ENCODE results near the gene PCDHGA1.
A peak's percentile ranks its signal among the peaks of the same experiment; 100 is the strongest.

PCDHGA1 gene

GRCh38 chr5:141397756-141398551 lies 67.6 kb downstream of the PCDHGA1 start, which contains the start of gene PCDHGB5:
TSS of gene PCDHGB5 (plus strand) at chr5:141397947. CDS start at chr5:141398128, 181 bp downstream.
- peak; percentile 76 for TF ChIP-seq CTCF (IDR thresholded peaks at IDR 0.05)

GRCh38 chr5:141398608-141399007 lies 68.3 kb downstream of the PCDHGA1 start:
- TF ChIP-seq CTCF (IDR thresholded peaks at IDR 0.05), result no peak

GRCh38 chr5:141399555-141400258 lies 69.4 kb downstream of the PCDHGA1 start:
- no peak for TF ChIP-seq CTCF (IDR thresholded peaks at IDR 0.05)

GRCh38 chr5:141402553-141403243 lies 72.4 kb downstream of the PCDHGA1 start, which contains the start of gene PCDHGA9:
TSS of gene PCDHGA9 (plus strand) at chr5:141402778. CDS start at chr5:141402953, 175 bp downstream.
- peak; percentile 49 for TF ChIP-seq CTCF (IDR thresholded peaks at IDR 0.05)

GRCh38 chr5:141403387-141403786 lies 73.1 kb downstream of the PCDHGA1 start:
- no peak for TF ChIP-seq CTCF (IDR thresholded peaks at IDR 0.05)

GRCh38 chr5:141407790-141408505 lies 77.6 kb downstream of the PCDHGA1 start, which contains the start of gene PCDHGB6:
TSS of gene PCDHGB6 (plus strand) at chr5:141408021. CDS start at chr5:141408203, 182 bp downstream.
- peak; percentile 32; the same call in 1 of the 2 replicates for TF ChIP-seq CTCF (IDR thresholded peaks at IDR 0.05)

All from LNCAP (cell line).